Endodermal cell (in vitro differentiated cells): Measurements from ENCODE around the gene PELI2. TPM values are rescaled to one million over a fixed set of nuclear protein-coding genes. Genes with fewer than 3 reads are reported as not detected.

ENCODE experiments used
- DNase-seq: peaks from one replicate; pipeline ENCODE4 v3.0.0-alpha.2; 2017
- H3K27ac ChIP-seq: 2 replicates; pipeline ENCODE4 v1.5.1; 2013; ENCODE audit warnings: mild to moderate bottlenecking, low read depth, low read length, moderate library complexity
- H3K27me3 ChIP-seq: 2 replicates; pipeline ENCODE4 v1.6.1; 2013; ENCODE audit warnings: mild to moderate bottlenecking, low read length, moderate library complexity; ENCODE audit not compliant: insufficient read depth, control insufficient read depth, poor library complexity, severe bottlenecking
- H3K36me3 ChIP-seq: 2 replicates; pipeline ENCODE4 v1.7.0; 2013; ENCODE audit warnings: mild to moderate bottlenecking, low read length, moderate library complexity; ENCODE audit not compliant: control insufficient read depth, insufficient read depth
- H3K4me1 ChIP-seq: one replicate; pipeline ENCODE4 v1.7.0; 2013; ENCODE audit warnings: low read length; ENCODE audit not compliant: control insufficient read depth, insufficient read depth
- H3K4me3 ChIP-seq: 2 replicates; pipeline ENCODE4 v1.5.1; 2013; ENCODE audit warnings: mild to moderate bottlenecking, low read length, moderate library complexity
- H3K9ac ChIP-seq: 2 replicates; pipeline ENCODE4 v1.6.1; 2013; ENCODE audit warnings: mild to moderate bottlenecking, low read length, moderate library complexity; ENCODE audit not compliant: poor library complexity, severe bottlenecking; ENCODE audit errors: extremely low read depth
- H3K9me3 ChIP-seq: 2 replicates; pipeline ENCODE4 v1.6.1; 2013; ENCODE audit warnings: mild to moderate bottlenecking, low read length, moderate library complexity; ENCODE audit not compliant: control insufficient read depth
- H3K27ac Mint-ChIP-seq: 2 replicates; pipeline ENCODE4 v1.8.0; 2020; ENCODE audit warnings: mixed read lengths
- H3K27me3 Mint-ChIP-seq: 2 replicates; pipeline ENCODE4 v1.8.0; 2021; ENCODE audit warnings: mild to moderate bottlenecking, mixed read lengths; ENCODE audit not compliant: insufficient read depth
- H3K36me3 Mint-ChIP-seq: 2 replicates; pipeline ENCODE4 v1.8.0; 2020; ENCODE audit warnings: low read depth, mixed read lengths
- H3K4me1 Mint-ChIP-seq: 2 replicates; pipeline ENCODE4 v1.8.0; 2020; ENCODE audit warnings: mixed read lengths
- H3K4me3 Mint-ChIP-seq: 2 replicates; pipeline ENCODE4 v1.8.0; 2020; ENCODE audit warnings: mild to moderate bottlenecking, moderate library complexity, mixed read lengths
- H3K9me3 Mint-ChIP-seq: 2 replicates; pipeline ENCODE4 v1.8.0; 2020; ENCODE audit warnings: mild to moderate bottlenecking, mixed read lengths
- WGBS, 2 experiments: methylation state at CpG; one replicate each; pipeline versions ENCODE4 v1.1.5 to v1.1.7; 2013; ENCODE audit warnings: missing lambda C conversion rate in 2 of 2, mixed read lengths in 1 of 2; ENCODE audit not compliant: insufficient coverage in 1 of 2, insufficient read length in 1 of 2; 5-methylcytosine and 5-hydroxymethylcytosine counted together
- total RNA-seq, 2 donors: library from RNA; stranded (reverse); fragmentation: NEBNext Ultra II Directional in 1 of 2; extraction: Animal tissue kit (Norgen Biotek cat#: 25700) in 1 of 2; gene quantifications; 2 replicates in 1 of 2; 3 replicates in 1 of 2; pipeline ENCODE4 v1.2.1, GENCODE V29; 2021
- TF ChIP-seq, protein P1 (sequence below): fragments of 200-600 bp; sonication (generic); conservative IDR thresholded peaks from 2 replicates; pipeline ENCODE4 v1.5.0; 2021; ENCODE audit warnings: antibody characterized with exemption, mild to moderate bottlenecking

The PELI2 gene
- total RNA-seq, 2 donors from 2014 or later = 5.9 to 8.1 TPM

DNA sequence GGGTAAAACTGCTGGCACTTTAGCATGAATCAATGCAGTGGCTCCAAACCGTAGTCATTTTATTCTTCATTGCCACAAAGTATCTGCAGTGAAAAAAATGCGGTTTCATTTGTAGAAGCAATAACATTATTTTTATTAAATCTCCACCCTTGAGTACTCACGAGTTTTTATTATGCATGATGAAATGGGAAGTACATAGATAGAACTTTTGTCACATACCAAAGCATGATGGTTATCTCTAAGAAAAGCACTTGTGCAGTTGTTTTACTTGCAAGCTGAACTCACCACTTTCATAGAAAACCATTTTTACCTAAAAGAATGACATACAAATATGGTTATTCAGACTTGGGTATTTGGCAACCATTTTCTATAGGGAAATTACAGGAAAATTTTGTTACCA is 90.3 kb downstream of the PELI2 start:
- WGBS, 2 experiments = 90 to 100% methylated on average over 1 to 3 of the region's 3 CpGs
- no peak overlapping the region for H3K4me3 Mint-ChIP-seq
- no peak for DNase-seq
- H3K27ac ChIP-seq = no peak overlapping the region
- no peaks in the 10 kb centered on the region for H3K27me3 Mint-ChIP-seq
- peaks cover 2% of the 10 kb centered on the region for H3K4me1 Mint-ChIP-seq
- no peaks in the 10 kb centered on the region for H3K9me3 ChIP-seq
- TF ChIP-seq, protein P1, sequence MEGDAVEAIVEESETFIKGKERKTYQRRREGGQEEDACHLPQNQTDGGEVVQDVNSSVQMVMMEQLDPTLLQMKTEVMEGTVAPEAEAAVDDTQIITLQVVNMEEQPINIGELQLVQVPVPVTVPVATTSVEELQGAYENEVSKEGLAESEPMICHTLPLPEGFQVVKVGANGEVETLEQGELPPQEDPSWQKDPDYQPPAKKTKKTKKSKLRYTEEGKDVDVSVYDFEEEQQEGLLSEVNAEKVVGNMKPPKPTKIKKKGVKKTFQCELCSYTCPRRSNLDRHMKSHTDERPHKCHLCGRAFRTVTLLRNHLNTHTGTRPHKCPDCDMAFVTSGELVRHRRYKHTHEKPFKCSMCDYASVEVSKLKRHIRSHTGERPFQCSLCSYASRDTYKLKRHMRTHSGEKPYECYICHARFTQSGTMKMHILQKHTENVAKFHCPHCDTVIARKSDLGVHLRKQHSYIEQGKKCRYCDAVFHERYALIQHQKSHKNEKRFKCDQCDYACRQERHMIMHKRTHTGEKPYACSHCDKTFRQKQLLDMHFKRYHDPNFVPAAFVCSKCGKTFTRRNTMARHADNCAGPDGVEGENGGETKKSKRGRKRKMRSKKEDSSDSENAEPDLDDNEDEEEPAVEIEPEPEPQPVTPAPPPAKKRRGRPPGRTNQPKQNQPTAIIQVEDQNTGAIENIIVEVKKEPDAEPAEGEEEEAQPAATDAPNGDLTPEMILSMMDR = no peak
- H3K9me3 Mint-ChIP-seq = no peaks in the 10 kb centered on the region
- H3K4me3 ChIP-seq = no peak overlapping the region
- H3K9ac ChIP-seq = no peak overlapping the region
- no peaks in the 10 kb centered on the region for H3K36me3 ChIP-seq
- no peaks in the 10 kb centered on the region for H3K36me3 Mint-ChIP-seq
- no peaks in the 10 kb centered on the region for H3K4me1 ChIP-seq
- no peaks in the 10 kb centered on the region for H3K27me3 ChIP-seq
- no peak overlapping the region for H3K27ac Mint-ChIP-seq

DNA sequence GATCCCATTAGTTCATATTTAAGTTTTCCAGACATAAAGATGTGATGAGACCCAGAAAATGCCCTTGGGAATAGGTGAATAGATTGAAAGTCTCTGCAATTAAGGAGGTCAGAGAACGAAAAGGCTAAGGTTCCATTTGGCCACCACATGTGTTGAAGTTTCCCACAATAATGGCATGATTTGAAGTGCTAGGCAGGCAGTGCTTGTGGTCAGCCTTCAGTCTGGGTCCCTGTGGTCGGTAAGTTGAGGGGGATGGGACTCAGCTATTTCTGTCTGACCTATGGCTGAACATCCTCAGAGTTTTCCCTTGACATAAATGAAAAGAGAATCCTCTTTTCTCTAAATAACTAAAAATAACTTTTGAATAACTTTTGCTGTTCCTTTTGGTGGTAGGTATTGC is 92.4 kb downstream of the PELI2 start:
- H3K27me3 ChIP-seq = no peaks in the 10 kb centered on the region

DNA sequence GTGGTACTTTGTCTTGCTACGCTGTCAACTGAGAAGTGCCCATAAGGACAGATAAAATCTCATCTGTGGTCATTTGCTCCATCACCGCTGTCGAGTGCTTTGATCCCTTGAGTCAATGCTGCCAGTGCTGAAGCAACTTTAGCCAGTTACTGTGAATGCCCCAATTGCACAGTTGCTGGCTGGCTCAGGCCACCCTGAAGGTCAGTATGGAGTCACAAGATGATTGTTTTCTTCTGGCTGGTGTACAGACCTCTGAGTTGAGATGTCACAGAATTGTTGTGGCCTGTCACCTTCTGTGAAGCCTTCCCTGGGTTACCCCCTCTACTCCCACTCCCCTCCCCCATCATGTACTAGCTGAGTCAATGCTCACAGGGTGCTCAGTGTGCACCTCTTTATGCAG is 92.9 kb downstream of the PELI2 start:
- no peaks in the 10 kb centered on the region for H3K27me3 ChIP-seq
- TF ChIP-seq, protein P1 = no peak
- DNase-seq = no peak
- Mint-ChIP-seq H3K4me3 (no peak overlapping the region), H3K4me1 (peaks cover 11% of the 10 kb centered on the region), H3K36me3 (no peaks in the 10 kb centered on the region), H3K27me3 (no peaks in the 10 kb centered on the region), H3K27ac (no peak overlapping the region), H3K9me3 (no peaks in the 10 kb centered on the region)
- no peak overlapping the region for H3K4me3 ChIP-seq
- H3K36me3 ChIP-seq = no peaks in the 10 kb centered on the region
- H3K4me1 ChIP-seq = peaks cover 8% of the 10 kb centered on the region
- no peaks in the 10 kb centered on the region for H3K9me3 ChIP-seq
- no peak overlapping the region for H3K27ac ChIP-seq
- WGBS, 2 experiments = 95% methylated on average over 3 of the region's 3 CpGs
- H3K9ac ChIP-seq = no peak overlapping the region

More for the DNA sequence above, 92.4 kb downstream of the PELI2 start:
- Mint-ChIP-seq H3K27me3 (no peaks in the 10 kb centered on the region), H3K4me1 (peaks cover 11% of the 10 kb centered on the region), H3K9me3 (no peaks in the 10 kb centered on the region), H3K27ac (no peak overlapping the region), H3K4me3 (no peak overlapping the region), H3K36me3 (no peaks in the 10 kb centered on the region)
- Histone ChIP-seq H3K36me3 (no peaks in the 10 kb centered on the region), H3K4me3 (no peak overlapping the region), H3K9ac (no peak overlapping the region), H3K27ac (no peak overlapping the region), H3K4me1 (peaks cover 6% of the 10 kb centered on the region), H3K9me3 (no peaks in the 10 kb centered on the region)
- DNase-seq = no peak
- TF ChIP-seq, protein P1 = no peak
- 89 to 100% methylated on average over 1 to 2 of the region's 2 CpGs for WGBS, 2 experiments
